ENCODE results near the gene GPRC5A. TPM values are rescaled to one million over a fixed set of nuclear protein-coding genes. Genes with fewer than 3 reads are reported as not detected.

The GPRC5A gene
- total RNA-seq, 1 donor from 2014 or later, result 13.1 TPM

DNA sequence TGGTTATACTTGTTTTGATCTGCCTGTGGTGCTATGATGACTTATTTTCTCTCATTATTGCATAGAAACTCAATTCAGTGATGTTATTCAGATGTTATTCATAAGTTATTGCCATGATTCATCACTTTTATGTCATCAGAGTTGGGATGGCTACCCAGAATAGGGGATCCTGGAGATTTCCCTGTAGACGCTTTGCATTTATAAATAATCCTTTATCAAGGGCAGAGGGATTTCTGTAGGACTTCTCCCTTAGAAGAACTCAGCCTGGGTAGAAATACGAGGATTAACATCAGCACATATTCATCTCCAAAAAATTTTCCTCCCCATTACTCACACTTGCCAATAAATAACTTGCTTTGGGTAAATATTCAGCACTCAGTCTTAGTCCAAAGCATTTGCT, 4.9 kb downstream of the GPRC5A start:
- peaks cover 74% of the 10 kb centered on the region for H3K4me1 Mint-ChIP-seq (ENCODE audit: low read depth)
- no peaks in the 10 kb centered on the region for H3K36me3 Mint-ChIP-seq (ENCODE audit: low read depth)
- H3K4me3 Mint-ChIP-seq (ENCODE audit: unreplicated experiment), result no peak overlapping the region
- H3K9me3 Mint-ChIP-seq (ENCODE audit: low read depth), result no peaks in the 10 kb centered on the region
- H3K27me3 Mint-ChIP-seq (ENCODE audit: low read depth), result no peaks in the 10 kb centered on the region
- peak overlapping the region; percentile 79 for H3K27ac Mint-ChIP-seq (ENCODE audit: unreplicated experiment)
- DNase-seq (ENCODE audit: low spot score), result no peak
- TF ChIP-seq, protein P1, sequence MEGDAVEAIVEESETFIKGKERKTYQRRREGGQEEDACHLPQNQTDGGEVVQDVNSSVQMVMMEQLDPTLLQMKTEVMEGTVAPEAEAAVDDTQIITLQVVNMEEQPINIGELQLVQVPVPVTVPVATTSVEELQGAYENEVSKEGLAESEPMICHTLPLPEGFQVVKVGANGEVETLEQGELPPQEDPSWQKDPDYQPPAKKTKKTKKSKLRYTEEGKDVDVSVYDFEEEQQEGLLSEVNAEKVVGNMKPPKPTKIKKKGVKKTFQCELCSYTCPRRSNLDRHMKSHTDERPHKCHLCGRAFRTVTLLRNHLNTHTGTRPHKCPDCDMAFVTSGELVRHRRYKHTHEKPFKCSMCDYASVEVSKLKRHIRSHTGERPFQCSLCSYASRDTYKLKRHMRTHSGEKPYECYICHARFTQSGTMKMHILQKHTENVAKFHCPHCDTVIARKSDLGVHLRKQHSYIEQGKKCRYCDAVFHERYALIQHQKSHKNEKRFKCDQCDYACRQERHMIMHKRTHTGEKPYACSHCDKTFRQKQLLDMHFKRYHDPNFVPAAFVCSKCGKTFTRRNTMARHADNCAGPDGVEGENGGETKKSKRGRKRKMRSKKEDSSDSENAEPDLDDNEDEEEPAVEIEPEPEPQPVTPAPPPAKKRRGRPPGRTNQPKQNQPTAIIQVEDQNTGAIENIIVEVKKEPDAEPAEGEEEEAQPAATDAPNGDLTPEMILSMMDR (IDR thresholded peaks at IDR 0.05), result no peak

DNA sequence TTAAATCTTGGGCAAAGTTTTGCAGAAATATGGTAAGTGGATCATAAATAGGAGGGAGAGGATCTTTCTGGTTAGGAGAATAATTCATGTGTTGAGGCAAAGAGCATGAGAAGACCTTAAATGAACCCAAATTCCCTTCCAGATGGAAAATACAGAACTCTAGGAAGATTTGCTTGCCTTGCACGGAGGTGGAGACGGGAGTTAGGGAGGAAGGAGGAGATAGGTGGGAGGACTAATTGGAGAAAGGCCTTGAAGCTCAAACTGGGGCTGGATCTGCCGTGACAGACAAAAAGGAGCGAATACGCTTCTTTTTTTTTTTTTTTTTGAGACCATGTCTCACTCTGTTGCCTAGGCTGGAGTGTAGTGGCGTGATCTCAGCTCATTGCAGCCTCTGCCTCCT, 5.9 kb downstream of the GPRC5A start:
- TF ChIP-seq, protein P1 (IDR thresholded peaks at IDR 0.05), result no peak
- H3K36me3 Mint-ChIP-seq (ENCODE audit: low read depth), result no peaks in the 10 kb centered on the region
- DNase-seq (ENCODE audit: low spot score), result no peak
- H3K9me3 Mint-ChIP-seq (ENCODE audit: low read depth), result no peaks in the 10 kb centered on the region
- peaks cover 75% of the 10 kb centered on the region for H3K4me1 Mint-ChIP-seq (ENCODE audit: low read depth)
- no peaks in the 10 kb centered on the region for H3K27me3 Mint-ChIP-seq (ENCODE audit: low read depth)
- peak overlapping the region; percentile 42 for H3K27ac Mint-ChIP-seq (ENCODE audit: unreplicated experiment)
- no peak overlapping the region for H3K4me3 Mint-ChIP-seq (ENCODE audit: unreplicated experiment)

- no peaks in the 10 kb centered on the region for H3K9me3 Mint-ChIP-seq (ENCODE audit: low read depth)
- H3K4me1 Mint-ChIP-seq (ENCODE audit: low read depth), result peaks cover 75% of the 10 kb centered on the region
- H3K27me3 Mint-ChIP-seq (ENCODE audit: low read depth), result no peaks in the 10 kb centered on the region
These were observed 6.9 kb downstream of the GPRC5A start for GRCh38 chr12:12898136-12898717.

GRCh38 chr12:12898911-12899511, 7.6 kb downstream of the GPRC5A start:
- DNase-seq (ENCODE audit: low spot score), result no peak
- TF ChIP-seq, protein P1 (IDR thresholded peaks at IDR 0.05), result no peak
- Mint-ChIP-seq H3K27me3 (ENCODE audit: low read depth) (no peaks in the 10 kb centered on the region), H3K4me3 (ENCODE audit: unreplicated experiment) (peak overlapping the region; percentile 4), H3K9me3 (ENCODE audit: low read depth) (no peaks in the 10 kb centered on the region), H3K27ac (ENCODE audit: unreplicated experiment) (peak overlapping the region; percentile 96), H3K4me1 (ENCODE audit: low read depth) (peaks cover 81% of the 10 kb centered on the region), H3K36me3 (ENCODE audit: low read depth) (no peaks in the 10 kb centered on the region)

More at GRCh38 chr12:12898136-12898717, 6.9 kb downstream of the GPRC5A start:
- no peak for DNase-seq (ENCODE audit: low spot score)
- no peak overlapping the region for H3K4me3 Mint-ChIP-seq (ENCODE audit: unreplicated experiment)
- no peaks in the 10 kb centered on the region for H3K36me3 Mint-ChIP-seq (ENCODE audit: low read depth)
- peak overlapping the region; percentile 96 for H3K27ac Mint-ChIP-seq (ENCODE audit: unreplicated experiment)
- TF ChIP-seq, protein P1 (IDR thresholded peaks at IDR 0.05), result no peak

GRCh38 chr12:12899530-12900380, 8.4 kb downstream of the GPRC5A start:
- Mint-ChIP-seq H3K27ac (ENCODE audit: unreplicated experiment) (peak overlapping the region; percentile 96), H3K4me1 (ENCODE audit: low read depth) (peaks cover 84% of the 10 kb centered on the region), H3K9me3 (ENCODE audit: low read depth) (no peaks in the 10 kb centered on the region), H3K27me3 (ENCODE audit: low read depth) (no peaks in the 10 kb centered on the region), H3K4me3 (ENCODE audit: unreplicated experiment) (peak overlapping the region; percentile 23), H3K36me3 (ENCODE audit: low read depth) (no peaks in the 10 kb centered on the region)
- TF ChIP-seq, protein P1 (IDR thresholded peaks at IDR 0.05), result no peak
- DNase-seq (ENCODE audit: low spot score), result no peak

Data from chondrocyte (in vitro differentiated cells).